ENCODE measurements around the gene RNF6.

The RNF6 gene

GRCh38 chr13:26185720-26186117 is 36.4 kb downstream of the RNF6 start:
- no peak for DNase-seq (ENCODE audit: extremely low spot score)
- ChIA-PET CTCF (interaction anchor here (0.8 to 7.3 kb wide), 31 partner anchors 10 to 1434 kb away, joined by 3 to 193 read pairs (median 5); partner anchors contain the start of genes CDK8 and RNF6), POLR2A (no interaction called here)
- no peak for TF ChIP-seq CTCF (IDR thresholded peaks at IDR 0.05; ENCODE audit: control extremely low read depth, extremely low read depth, low read depth, missing control alignments)

DNA sequence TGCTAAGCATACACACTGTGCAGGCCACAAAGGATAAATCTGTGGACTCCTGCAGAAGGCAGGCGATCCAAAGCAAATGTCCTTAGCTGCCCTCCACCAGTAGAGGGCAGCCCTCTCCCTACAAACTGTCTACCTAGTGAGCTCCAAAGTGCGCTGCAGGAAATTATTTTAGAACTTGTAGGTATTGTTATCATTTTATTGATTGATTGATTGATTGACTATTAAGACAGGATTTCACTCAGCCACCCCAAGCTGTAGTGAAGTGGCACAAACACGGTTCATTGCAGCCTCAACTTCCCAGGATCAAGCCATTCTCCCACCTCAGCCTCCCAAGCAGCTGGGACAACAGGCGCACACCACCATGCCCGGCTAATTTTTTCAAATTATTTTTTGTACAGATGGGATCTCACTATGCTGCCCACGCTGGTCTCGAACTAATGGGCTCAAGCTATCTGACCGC is 37.3 kb downstream of the RNF6 start:
- TF ChIP-seq CTCF (IDR thresholded peaks at IDR 0.05; ENCODE audit: control extremely low read depth, extremely low read depth, low read depth, missing control alignments): peak; percentile 92
- ChIA-PET CTCF (interaction anchor here (0.6 to 7.3 kb wide), 55 partner anchors 9 to 1435 kb away, joined by 3 to 193 read pairs (median 4); partner anchors contain the start of genes CDK8 and RNF6), POLR2A (interaction anchor here (0.6 kb wide), 1 partner anchor 311 kb away, joined by 3 read pairs; no protein-coding TSS in a partner anchor)
- peak; percentile 69 for DNase-seq (ENCODE audit: extremely low spot score)

DNA sequence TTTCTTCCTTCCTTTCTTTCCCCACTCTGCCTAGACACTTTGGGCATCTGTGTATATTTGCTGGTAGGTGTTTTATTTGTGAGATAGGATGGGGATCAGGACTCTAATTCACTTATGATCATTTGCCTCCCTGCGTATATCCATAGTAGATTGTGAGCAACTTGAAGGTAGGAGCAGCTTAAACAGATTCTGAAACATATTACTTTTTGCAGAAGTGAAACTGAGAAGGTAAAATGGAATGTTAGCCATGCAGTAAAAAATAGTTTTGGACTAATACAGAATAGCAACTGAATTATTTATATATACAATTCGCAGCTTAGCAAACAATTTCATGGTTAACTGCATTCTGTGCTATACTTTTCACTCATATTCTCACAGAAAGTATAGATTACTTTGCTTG is 38.7 kb downstream of the RNF6 start:
- DNase-seq (ENCODE audit: extremely low spot score): no peak
- POLR2A ChIA-PET: no interaction called here
- CTCF ChIA-PET: interaction anchor here (1.0 to 7.3 kb wide), 6 partner anchors 9 to 514 kb away, joined by 3 to 193 read pairs (median 10); no protein-coding TSS in a partner anchor
- no peak for TF ChIP-seq CTCF (IDR thresholded peaks at IDR 0.05; ENCODE audit: control extremely low read depth, extremely low read depth, low read depth, missing control alignments)

GRCh38 chr13:26179344-26179743 is 42.8 kb downstream of the RNF6 start:
- CTCF ChIA-PET: interaction anchor here (1.3 kb wide), 1 partner anchor 303 kb away, joined by 3 read pairs; no protein-coding TSS in a partner anchor
- DNase-seq (ENCODE audit: extremely low spot score): no peak
- TF ChIP-seq CTCF (IDR thresholded peaks at IDR 0.05; ENCODE audit: control extremely low read depth, extremely low read depth, low read depth, missing control alignments): no peak
- POLR2A ChIA-PET: no interaction called here

DNA sequence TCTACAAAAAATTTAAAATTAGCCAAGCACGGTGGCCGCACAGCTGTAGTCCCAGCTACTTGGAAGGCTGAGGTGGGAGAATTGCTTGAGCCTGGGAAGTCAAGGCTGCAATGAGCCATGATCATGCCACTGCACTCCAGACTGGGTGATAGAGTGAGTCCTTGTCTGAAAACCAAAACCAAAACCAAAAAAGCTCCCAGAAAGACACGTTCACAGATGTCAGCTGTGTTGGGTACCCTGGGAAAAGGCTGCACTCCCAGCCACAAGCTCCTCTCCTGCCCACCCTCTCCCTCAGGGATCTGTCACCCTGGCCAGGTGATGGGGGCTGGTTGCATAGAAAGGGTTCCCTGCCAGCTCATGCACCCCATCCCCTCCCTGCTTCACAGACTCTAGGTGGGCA is 53.3 kb downstream of the RNF6 start:
- CTCF ChIA-PET: interaction anchor here (3.1 kb wide), 1 partner anchor 16 kb away, joined by 19 read pairs; no protein-coding TSS in a partner anchor
- TF ChIP-seq CTCF (IDR thresholded peaks at IDR 0.05; ENCODE audit: control extremely low read depth, extremely low read depth, low read depth, missing control alignments): no peak
- POLR2A ChIA-PET: no interaction called here
- no peak for DNase-seq (ENCODE audit: extremely low spot score)

DNA sequence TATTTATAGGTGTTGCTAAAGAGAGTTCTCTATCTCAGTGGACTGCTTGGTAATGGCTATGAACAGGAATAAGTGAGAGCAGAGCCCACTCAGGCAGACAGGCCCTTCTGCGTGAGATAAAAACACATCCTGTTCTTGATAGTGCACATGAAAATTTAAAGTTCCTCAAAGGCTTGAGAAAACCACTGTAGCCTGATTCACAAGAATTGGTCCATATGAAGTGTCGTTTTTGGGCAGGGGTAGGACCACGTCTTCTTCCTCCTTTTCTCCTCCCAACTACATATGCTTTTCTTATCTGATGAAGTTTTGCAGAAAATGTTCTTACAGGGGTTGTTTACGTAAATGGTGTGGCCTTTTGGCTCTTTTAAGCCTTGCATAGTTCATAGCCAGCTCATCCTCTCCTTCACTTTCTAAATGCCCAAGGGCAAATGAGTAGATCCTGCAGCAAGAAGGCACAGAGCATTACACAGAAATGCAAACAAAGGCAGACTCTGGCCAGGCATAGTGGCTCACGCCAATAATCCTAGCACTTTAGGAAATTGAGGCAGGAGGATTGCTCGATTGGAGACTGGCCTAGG is 53.8 kb downstream of the RNF6 start:
- no peak for TF ChIP-seq CTCF (IDR thresholded peaks at IDR 0.05; ENCODE audit: control extremely low read depth, extremely low read depth, low read depth, missing control alignments)
- no peak for DNase-seq (ENCODE audit: extremely low spot score)
- CTCF ChIA-PET: interaction anchor here (3.1 kb wide), 1 partner anchor 17 kb away, joined by 19 read pairs; no protein-coding TSS in a partner anchor
- POLR2A ChIA-PET: no interaction called here
